SIG-M5 (cell line): Measurements from ENCODE around the gene PCNX2.

Source experiments
- DNase-seq: peaks from one replicate; lab custom pipeline; 2025; lab: John Stamatoyannopoulos, UW

Gene PCNX2

DNA sequence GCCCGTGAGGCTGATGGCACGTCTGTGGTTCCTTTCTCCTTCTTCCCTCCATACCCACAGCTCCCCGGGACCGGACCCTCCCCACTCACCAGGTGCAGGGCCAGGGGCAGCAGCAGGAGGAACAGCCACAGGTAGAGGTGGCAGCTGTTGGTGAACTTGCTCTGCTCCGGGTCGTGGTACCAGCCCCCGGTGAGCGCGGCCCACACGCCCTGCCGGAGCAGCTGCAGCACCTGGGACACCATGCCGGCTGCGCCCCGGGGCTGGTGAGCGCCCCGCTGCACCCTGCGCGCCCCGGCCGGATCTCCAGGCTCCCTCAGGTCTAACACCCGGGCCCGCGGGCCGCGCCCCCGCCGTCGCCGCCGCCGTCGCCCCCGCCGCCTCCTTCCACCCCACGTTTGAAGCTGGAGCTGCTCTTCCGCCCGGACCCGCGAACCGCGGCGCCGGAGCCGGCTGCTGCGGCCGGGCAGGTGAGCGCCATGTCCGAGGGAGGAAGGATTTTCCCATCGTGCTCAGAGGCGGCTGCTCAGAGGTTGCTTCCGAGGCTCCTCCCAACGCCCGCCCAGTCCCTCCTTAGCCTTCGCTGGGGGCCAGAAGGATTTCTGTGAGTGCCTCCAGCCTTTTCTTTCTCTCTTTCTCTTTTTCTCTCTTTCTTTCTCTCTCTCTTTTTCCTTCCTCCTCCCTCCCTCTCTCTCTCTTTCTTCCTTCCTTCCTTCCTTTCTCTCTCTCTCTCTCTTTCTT, at the start of gene PCNX2:
Gene PCNX2 (minus strand): TSS at position 489 of the 738 bp plus-strand sequence. CDS start 247 bp downstream, at position 242.
- no peak for DNase-seq

- DNase-seq = no peak
Observed at GRCh38 chr1:233343262-233343661, 47.7 kb upstream of the PCNX2 start.

- no peak for DNase-seq
Observed at GRCh38 chr1:233342086-233342485, 46.6 kb upstream of the PCNX2 start.

- DNase-seq = no peak
Observed at GRCh38 chr1:233340966-233341516, 45.5 kb upstream of the PCNX2 start.

DNA sequence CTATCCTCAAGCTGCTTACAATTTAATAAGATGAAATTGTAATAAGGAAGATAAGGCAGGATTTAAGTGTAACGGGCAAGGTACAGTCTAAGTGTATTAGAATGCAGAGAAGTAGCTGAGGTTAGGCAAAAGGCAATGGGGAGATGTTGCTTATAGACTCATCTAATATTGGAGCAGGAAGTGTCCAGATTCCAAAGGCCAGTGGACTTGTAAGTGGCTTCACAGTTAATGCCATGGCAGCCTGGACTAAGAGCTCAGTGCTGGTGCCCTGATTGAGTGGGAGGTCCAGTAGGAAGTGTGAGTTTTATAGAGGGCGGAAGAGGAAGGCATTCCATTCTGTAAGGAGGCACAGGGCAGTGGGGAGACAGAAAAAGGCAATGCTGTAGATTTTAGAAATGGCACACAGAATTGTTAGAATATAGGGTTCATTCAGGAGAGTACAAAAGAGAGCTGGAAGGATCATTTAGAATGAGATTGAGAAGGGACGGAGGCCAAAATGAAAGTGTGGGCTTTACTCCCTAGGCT, 44.6 kb upstream of the PCNX2 start:
- DNase-seq = no peak

GRCh38 chr1:233338102-233338501, 42.6 kb upstream of the PCNX2 start:
- DNase-seq = no peak

DNA sequence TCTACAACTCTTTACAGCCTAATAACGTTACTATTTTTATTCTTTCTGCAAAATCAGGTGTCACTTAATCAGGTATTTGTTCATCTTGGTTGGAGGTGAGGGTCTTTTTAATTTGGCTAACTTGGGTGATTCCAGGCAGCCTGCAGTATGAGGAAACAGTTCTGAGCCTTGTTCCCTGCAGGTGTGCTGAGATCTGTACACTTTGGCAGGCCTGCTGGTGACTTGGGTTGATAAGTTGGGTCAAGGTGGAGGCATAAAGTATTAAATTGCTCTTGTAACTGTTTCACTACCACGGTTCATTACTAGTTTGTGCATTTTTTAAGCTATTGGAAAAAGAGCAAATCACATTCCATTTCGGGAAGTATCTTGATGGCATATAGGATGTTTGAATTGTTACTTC, 42.0 kb upstream of the PCNX2 start:
- no peak for DNase-seq

- DNase-seq = no peak
Observed at GRCh38 chr1:233336554-233337456, 41.3 kb upstream of the PCNX2 start.

GRCh38 chr1:233334092-233334491, 38.6 kb upstream of the PCNX2 start:
- DNase-seq = no peak

DNA sequence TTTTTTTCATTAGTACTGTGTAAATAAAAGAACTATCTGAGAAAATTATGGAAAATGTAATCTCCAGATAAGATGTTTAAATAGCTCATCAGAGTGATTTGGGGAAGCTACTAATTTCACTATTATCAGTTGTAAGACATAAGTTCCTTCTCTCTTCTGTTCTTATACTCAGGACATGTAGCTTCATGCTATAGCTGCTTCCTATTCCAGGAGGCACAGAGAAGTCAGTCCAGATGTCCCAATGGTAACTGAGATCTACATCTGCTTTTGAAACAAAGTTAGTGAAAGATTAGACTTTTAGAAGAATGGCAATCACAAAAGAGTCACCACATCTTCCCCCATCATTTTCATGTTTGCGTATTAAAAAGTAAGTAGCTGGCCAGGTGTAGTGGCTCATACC, 37.6 kb upstream of the PCNX2 start:
- DNase-seq = no peak

- no peak for DNase-seq
Observed at GRCh38 chr1:233331676-233332519, 36.4 kb upstream of the PCNX2 start.

GRCh38 chr1:233328142-233328921, 32.8 kb upstream of the PCNX2 start:
- DNase-seq = no peak

DNA sequence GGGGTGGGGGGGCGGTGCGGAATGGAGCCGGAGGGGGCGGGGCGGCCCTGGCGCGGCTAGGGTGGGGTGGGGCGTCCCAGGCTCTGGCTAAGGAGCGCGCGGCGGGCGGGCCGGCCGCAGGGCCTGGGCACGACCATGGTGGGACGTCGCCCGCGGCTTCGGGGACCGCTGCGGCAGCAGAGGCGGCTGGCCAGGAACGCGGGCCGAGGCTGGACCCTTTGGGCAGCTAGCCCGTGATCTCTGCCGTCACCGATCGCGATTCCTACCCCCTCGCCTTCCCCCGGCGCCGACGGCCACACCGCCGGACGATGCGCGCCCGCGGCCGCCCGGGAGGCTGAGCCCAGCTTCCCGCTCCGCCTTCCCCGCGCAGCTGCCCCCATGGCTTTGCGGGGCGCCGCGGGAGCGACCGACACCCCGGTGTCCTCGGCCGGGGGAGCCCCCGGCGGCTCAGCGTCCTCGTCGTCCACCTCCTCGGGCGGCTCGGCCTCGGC, 32.2 kb upstream of the PCNX2 start, which contains the start of gene MAP3K21:
Gene MAP3K21 (plus strand): TSS at position 74 of the 491 bp plus-strand sequence. CDS start 305 bp downstream, at position 379.
- DNase-seq = no peak

DNA sequence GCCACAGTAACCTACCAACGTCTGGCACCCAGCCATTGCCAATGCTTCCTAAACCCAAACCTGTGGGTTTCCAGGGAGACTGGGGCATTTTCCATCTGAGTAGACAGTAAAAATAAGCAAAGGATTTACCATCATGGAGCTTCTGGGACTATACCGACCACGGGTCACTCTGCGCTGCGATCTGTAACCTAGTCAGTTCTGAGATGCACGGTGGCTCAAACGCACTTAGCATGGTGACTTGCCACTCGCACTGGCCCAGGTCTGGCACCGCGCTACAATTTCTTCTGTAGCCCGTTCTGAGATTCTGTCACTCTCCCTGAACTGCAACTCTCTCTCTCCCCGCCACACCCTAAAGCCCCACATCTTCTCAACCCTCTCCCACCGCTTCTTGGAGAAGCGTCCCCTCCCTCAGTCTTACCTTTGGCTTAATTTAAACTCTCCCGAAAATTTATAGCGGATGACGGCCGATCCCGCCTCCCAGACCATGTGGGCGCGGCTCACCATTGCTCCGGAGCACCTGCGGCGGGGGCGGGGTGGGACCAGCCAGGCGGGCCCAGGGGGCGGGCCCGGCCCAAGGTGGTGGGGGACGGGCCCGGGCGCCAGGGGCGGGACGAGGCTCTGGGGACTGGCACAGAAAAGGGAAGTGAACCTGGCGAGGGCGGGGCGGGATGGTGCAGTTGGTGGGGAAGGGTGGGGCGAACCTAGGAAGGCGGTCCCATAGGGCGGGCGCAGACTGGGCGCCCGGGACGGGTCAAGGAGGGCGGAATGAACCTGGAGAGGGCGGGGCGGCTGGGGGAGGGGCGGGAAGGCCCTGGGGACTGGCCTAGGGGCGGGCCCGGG, 31.5 kb upstream of the PCNX2 start:
- DNase-seq = peak; percentile 74

DNA sequence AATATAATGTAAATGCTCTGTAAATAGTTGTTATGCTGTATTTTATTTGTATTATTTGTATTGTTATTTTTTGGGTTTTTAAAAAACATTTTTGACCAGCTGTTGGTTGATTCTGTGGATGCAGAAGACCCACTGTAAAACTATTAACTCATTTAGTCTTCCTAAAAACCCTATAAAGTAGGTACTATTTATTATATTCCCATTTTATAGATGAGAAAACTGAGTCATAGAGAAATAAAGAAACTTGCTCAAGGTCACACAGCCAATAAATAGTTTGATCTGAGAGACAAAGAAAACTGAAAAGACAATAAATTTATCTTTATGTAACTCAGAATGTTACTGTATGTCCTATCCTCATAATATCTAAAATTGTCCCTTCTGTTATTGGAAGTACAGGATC, 30.8 kb upstream of the PCNX2 start:
- DNase-seq = no peak

- DNase-seq = no peak
Observed at GRCh38 chr1:233323718-233324117, 28.2 kb upstream of the PCNX2 start.

DNA sequence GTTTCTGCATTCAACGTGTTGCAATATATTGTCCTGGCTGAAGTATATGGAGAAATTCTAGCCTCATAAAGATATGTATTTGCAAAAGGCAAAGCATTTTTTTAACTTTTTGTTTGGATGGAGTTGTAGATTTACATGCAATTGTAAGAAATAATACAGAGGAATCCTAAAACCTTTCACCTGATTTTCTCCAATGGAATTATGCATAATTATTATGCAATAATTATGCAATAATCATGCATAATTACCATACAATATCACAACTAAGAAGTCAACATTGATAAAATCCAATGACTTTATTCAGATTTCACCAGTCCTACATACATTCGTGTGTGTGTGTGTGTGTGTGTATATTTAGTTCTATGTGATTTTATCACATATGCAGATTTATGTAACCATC, 24.5 kb upstream of the PCNX2 start:
- no peak for DNase-seq

GRCh38 chr1:233319272-233319671, 23.7 kb upstream of the PCNX2 start:
- DNase-seq = no peak

GRCh38 chr1:233316473-233316872, 20.9 kb upstream of the PCNX2 start:
- no peak for DNase-seq
